Adrenal gland (tissue), 5 donors: ENCODE results near the gene ATF7.

Experiments
- POLR2A ChIP-seq, 2 donors: fragments of 450-650 bp; IDR thresholded peaks; one replicate each; pipeline ENCODE4 v1.6.1; 2017; ENCODE audit warnings: antibody characterized with exemption in 2 of 2, mild to moderate bottlenecking in 2 of 2, moderate library complexity in 1 of 2
- TF ChIP-seq, protein P1 (sequence below), 6 experiments: fragments of 450-650 bp in 4 of 6; fragments of 200-600 bp in 2 of 6; sonication (generic) in 1 of 6; IDR thresholded peaks; 1 replicate in 5 of 6; 2 replicates in 1 of 6; pipeline versions ENCODE4 v1.5.1 to v1.8.0; 2016 to 2021; ENCODE audit warnings: antibody characterized with exemption in 6 of 6, mild to moderate bottlenecking in 2 of 6, moderate library complexity in 1 of 6
- donor health status: DM: no; HTN: no; CAD: no.

GRCh38 chr12:53492830-53493609 is 133.2 kb downstream of the ATF7 start:
- TF ChIP-seq, protein P1, sequence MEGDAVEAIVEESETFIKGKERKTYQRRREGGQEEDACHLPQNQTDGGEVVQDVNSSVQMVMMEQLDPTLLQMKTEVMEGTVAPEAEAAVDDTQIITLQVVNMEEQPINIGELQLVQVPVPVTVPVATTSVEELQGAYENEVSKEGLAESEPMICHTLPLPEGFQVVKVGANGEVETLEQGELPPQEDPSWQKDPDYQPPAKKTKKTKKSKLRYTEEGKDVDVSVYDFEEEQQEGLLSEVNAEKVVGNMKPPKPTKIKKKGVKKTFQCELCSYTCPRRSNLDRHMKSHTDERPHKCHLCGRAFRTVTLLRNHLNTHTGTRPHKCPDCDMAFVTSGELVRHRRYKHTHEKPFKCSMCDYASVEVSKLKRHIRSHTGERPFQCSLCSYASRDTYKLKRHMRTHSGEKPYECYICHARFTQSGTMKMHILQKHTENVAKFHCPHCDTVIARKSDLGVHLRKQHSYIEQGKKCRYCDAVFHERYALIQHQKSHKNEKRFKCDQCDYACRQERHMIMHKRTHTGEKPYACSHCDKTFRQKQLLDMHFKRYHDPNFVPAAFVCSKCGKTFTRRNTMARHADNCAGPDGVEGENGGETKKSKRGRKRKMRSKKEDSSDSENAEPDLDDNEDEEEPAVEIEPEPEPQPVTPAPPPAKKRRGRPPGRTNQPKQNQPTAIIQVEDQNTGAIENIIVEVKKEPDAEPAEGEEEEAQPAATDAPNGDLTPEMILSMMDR (IDR thresholded peaks at IDR 0.05): no peak
- peak; percentile 16 to 62 for TF ChIP-seq POLR2A (IDR thresholded peaks at IDR 0.05)
